Measurements from ENCODE around the gene CLEC4D. TPM values are rescaled to one million over a fixed set of nuclear protein-coding genes. Genes with fewer than 3 reads are reported as not detected.

CLEC4D gene
- total RNA-seq, 1 experiment from 2014 or later, result 0.42 TPM

DNA sequence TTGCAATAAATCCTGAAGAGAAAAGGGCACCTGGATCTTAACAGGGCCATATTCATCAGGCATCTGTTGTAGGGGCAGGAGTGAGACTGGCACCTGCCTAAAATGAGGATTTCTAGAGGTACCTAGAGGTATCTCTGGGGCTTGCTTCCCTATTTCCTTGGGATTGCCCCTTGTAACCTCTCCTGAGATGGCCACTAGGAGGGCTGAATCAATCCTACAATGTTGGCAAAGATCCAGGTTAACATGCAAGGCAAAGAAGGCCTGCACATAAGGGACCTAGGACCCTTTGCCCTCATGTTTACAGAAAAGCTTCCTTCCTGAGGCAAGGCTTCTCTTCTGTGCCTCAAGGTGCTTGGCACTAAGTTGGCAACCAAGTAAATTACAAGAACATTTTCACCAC is 53.2 kb downstream of the CLEC4D start:
- no peak overlapping the region for H2BK5ac ChIP-seq (ENCODE audit: insufficient read length, low read length)
- no peak overlapping the region for H3K23ac ChIP-seq (ENCODE audit: insufficient read length, low read depth, low read length)
- H3K18ac ChIP-seq (ENCODE audit: insufficient read length, low read depth, low read length), result no peak overlapping the region
- Mint-ChIP-seq H3K4me1 (peaks cover 37% of the 10 kb centered on the region in 2 experiments), H3K36me3 (ENCODE audit: insufficient read depth in 1 of 3, low read depth in 3 of 3) (peaks cover 0 to 18% (median 13%) of the 10 kb centered on the region in 3 experiments; a peak in 5 of 7 replicates), H3K27ac (no peak overlapping the region), H3K4me3 (no peak overlapping the region), H3K9me3 (peaks cover 10 to 14% of the 10 kb centered on the region in 2 experiments), H3K27me3 (ENCODE audit: low read depth) (no peaks in the 10 kb centered on the region)
- H3K9me3 ChIP-seq (ENCODE audit: control insufficient read depth, low read depth, low read length), result peaks cover 8% of the 10 kb centered on the region
- no peaks in the 10 kb centered on the region for H3K23me2 ChIP-seq (ENCODE audit: insufficient read length, low read depth, low read length, poor library complexity, severe bottlenecking)
- H2AFZ ChIP-seq (ENCODE audit: low read length), result no peak overlapping the region
- no peak for DNase-seq
- H4K20me1 ChIP-seq (ENCODE audit: control insufficient read depth, insufficient read depth, insufficient read length), result no peaks in the 10 kb centered on the region
- no peak overlapping the region for H3K14ac ChIP-seq (ENCODE audit: insufficient read depth, low read length)
- no peaks in the 10 kb centered on the region for H3K79me2 ChIP-seq (ENCODE audit: insufficient read depth, low read length)
- no peaks in the 10 kb centered on the region for H3K79me1 ChIP-seq (ENCODE audit: insufficient read depth, low read depth, low read length, poor library complexity, severe bottlenecking)
- H2BK15ac ChIP-seq (ENCODE audit: low read depth, low read length), result no peak overlapping the region
- H3K4ac ChIP-seq (ENCODE audit: low read depth, low read length), result no peak overlapping the region
- TF ChIP-seq, protein P1, sequence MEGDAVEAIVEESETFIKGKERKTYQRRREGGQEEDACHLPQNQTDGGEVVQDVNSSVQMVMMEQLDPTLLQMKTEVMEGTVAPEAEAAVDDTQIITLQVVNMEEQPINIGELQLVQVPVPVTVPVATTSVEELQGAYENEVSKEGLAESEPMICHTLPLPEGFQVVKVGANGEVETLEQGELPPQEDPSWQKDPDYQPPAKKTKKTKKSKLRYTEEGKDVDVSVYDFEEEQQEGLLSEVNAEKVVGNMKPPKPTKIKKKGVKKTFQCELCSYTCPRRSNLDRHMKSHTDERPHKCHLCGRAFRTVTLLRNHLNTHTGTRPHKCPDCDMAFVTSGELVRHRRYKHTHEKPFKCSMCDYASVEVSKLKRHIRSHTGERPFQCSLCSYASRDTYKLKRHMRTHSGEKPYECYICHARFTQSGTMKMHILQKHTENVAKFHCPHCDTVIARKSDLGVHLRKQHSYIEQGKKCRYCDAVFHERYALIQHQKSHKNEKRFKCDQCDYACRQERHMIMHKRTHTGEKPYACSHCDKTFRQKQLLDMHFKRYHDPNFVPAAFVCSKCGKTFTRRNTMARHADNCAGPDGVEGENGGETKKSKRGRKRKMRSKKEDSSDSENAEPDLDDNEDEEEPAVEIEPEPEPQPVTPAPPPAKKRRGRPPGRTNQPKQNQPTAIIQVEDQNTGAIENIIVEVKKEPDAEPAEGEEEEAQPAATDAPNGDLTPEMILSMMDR (conservative IDR thresholded peaks at IDR 0.05), result no peak; the same call in 2 of the 3 replicates
- no peak overlapping the region for H3K4me2 ChIP-seq (ENCODE audit: insufficient read depth, insufficient read length, low read length)
- H3K27me3 ChIP-seq (ENCODE audit: insufficient read depth, low read length), result no peaks in the 10 kb centered on the region
- H2BK120ac ChIP-seq (ENCODE audit: low read depth, low read length, poor library complexity, severe bottlenecking), result no peak overlapping the region
- H2AK5ac ChIP-seq (ENCODE audit: insufficient read length, low read length), result no peak overlapping the region
- H2BK12ac ChIP-seq (ENCODE audit: insufficient read length, low read depth, low read length), result no peak overlapping the region
- no peak overlapping the region for H4K8ac ChIP-seq (replicated peaks; ENCODE audit: insufficient read length, low read depth, low read length)
- H3T11ph ChIP-seq (ENCODE audit: low read length), result no peak overlapping the region
- H4K5ac ChIP-seq (ENCODE audit: insufficient read length, low read depth, low read length), result no peak overlapping the region
- no peak overlapping the region for H3K27ac ChIP-seq (ENCODE audit: insufficient read length, low read depth, low read length)
- no peaks in the 10 kb centered on the region; the same call in 1 of the 2 replicates for H3K4me1 ChIP-seq (ENCODE audit: insufficient read depth, low read length)
- no peak overlapping the region for H3K9ac ChIP-seq (ENCODE audit: extremely low read depth, insufficient read length, low read length)
- no peak overlapping the region for H2BK20ac ChIP-seq (ENCODE audit: low read depth, low read length, poor library complexity, severe bottlenecking)
- H3K56ac ChIP-seq (ENCODE audit: insufficient read length, low read depth, low read length), result no peak overlapping the region
- no peak overlapping the region for H4K91ac ChIP-seq (ENCODE audit: insufficient read length, low read depth, low read length)

Other genes starting within 250 kb of the CLEC4D start
- gene CLEC6A, start 57.5 kb upstream of the CLEC4D start, total RNA-seq (2021), result 0.17 and 0.37 TPM in 2 replicates
- gene CLEC4E, start 27.4 kb downstream of the CLEC4D start, total RNA-seq (2021), result 0.18 TPM in 1 of 2 replicates, not detected in the other
- gene AICDA, start 99.4 kb downstream of the CLEC4D start, total RNA-seq (2021), result 0.22 TPM in 1 of 2 replicates, not detected in the other
- 0.09 and 0.26 TPM in 2 replicates for gene MFAP5, start 149.3 kb downstream of the CLEC4D start, total RNA-seq (2021)
- gene RIMKLB, start 184.5 kb downstream of the CLEC4D start, total RNA-seq (2021), result 80.2 and 87.7 TPM in 2 replicates